SK-N-SH (cell line): ENCODE measurements around the gene CDIPT. TPM values are rescaled to one million over a fixed set of nuclear protein-coding genes. Genes with fewer than 3 reads are reported as not detected.

Experiments
- CTCF ChIA-PET: fragments of 300-600, 350-600 bp; formaldehyde crosslinking; extraction: SDS; loops from one replicate; lab custom pipeline; 2021; lab: Yijun Ruan, JAX
- POLR2A ChIA-PET: fragments of 350-600 bp; sonication (Branson Sonifier 250); formaldehyde crosslinking; extraction: SDS; loops from one replicate; lab custom pipeline; 2020; ENCODE audit warnings: antibody characterized with exemption, inconsistent platforms; lab: Yijun Ruan, JAX
- DNase-seq: peaks from one replicate; pipeline ENCODE4 v3.0.0; 2012
- H2AFZ ChIP-seq: fragments of 200-600 bp; sonication (generic); 2 replicates; pipeline ENCODE4 v1.8.1; 2016; ENCODE audit warnings: antibody characterized with exemption, mild to moderate bottlenecking, low read depth
- H3F3A ChIP-seq: fragments of 200-600 bp; sonication (generic); replicated peaks from 2 replicates; pipeline ENCODE3; 2016; ENCODE audit warnings: antibody characterized with exemption, mild to moderate bottlenecking; ENCODE audit not compliant: insufficient read depth
- H3K27ac ChIP-seq, 2 experiments: fragments of 200-500 bp in 1 of 2; fragments of 200-600 bp in 1 of 2; sonication (Bioruptor generic) in 1 of 2; sonication (generic), shearing (Covaris generic) in 1 of 2; 2 replicates each; pipeline versions ENCODE4 v1.5.1 to v1.6.1; 2014 to 2016; ENCODE audit warnings: low read depth in 2 of 2, inconsistent platforms in 1 of 2, low read length in 1 of 2, mild to moderate bottlenecking in 1 of 2, mixed read lengths in 1 of 2
- H3K27me3 ChIP-seq: fragments of 200-600 bp; sonication (generic), shearing (Covaris generic); 2 replicates; pipeline ENCODE4 v1.6.1; 2016; ENCODE audit warnings: mixed run types; ENCODE audit not compliant: insufficient read depth
- H3K36me3 ChIP-seq, 2 experiments: fragments of 200-500 bp in 1 of 2; fragments of 200-600 bp in 1 of 2; sonication (Bioruptor generic) in 1 of 2; sonication (generic) in 1 of 2; replicated peaks in 1 of 2; 2 replicates each; pipeline versions ENCODE3 to v1.5.1; 2014 to 2016; ENCODE audit warnings: low read length in 1 of 2, mild to moderate bottlenecking in 1 of 2; ENCODE audit not compliant: insufficient read depth in 2 of 2, control insufficient read depth in 1 of 2
- H3K4me1 ChIP-seq, 2 experiments: fragments of 200-500 bp in 1 of 2; fragments of 200-600 bp in 1 of 2; sonication (Bioruptor generic) in 1 of 2; sonication (generic), shearing (Covaris generic) in 1 of 2; 2 replicates each; pipeline versions ENCODE4 v1.5.1 to v1.6.1; 2014 to 2016; ENCODE audit warnings: low read depth in 1 of 2, low read length in 1 of 2, mixed run types in 1 of 2; ENCODE audit not compliant: insufficient read depth in 2 of 2, control insufficient read depth in 1 of 2
- H3K4me2 ChIP-seq: fragments of 200-600 bp; sonication (generic), shearing (Covaris generic); 2 replicates; pipeline ENCODE4 v1.6.1; 2017; ENCODE audit warnings: mixed run types
- H3K4me3 ChIP-seq, 2 experiments: fragments of 200-500 bp in 1 of 2; fragments of 200-600 bp in 1 of 2; sonication (Bioruptor generic) in 1 of 2; sonication (generic), shearing (Covaris generic) in 1 of 2; 2 replicates each; pipeline versions ENCODE4 v1.5.1 to v1.8.1; 2014 to 2016; ENCODE audit warnings: low read depth in 2 of 2, inconsistent platforms in 1 of 2, low read length in 1 of 2, mild to moderate bottlenecking in 1 of 2, mixed read lengths in 1 of 2, moderate library complexity in 1 of 2
- H3K79me2 ChIP-seq: fragments of 200-600 bp; sonication (generic); 2 replicates; pipeline ENCODE4 v1.8.1; 2017; ENCODE audit warnings: mild to moderate bottlenecking; ENCODE audit not compliant: insufficient read depth
- H3K9ac ChIP-seq: fragments of 200-600 bp; sonication (generic); 2 replicates; pipeline ENCODE4 v1.6.1; 2017; ENCODE audit warnings: mixed run types
- H3K9me2 ChIP-seq: fragments of 200-600 bp; sonication (generic); 2 replicates; pipeline ENCODE4 v1.6.1; 2017; ENCODE audit warnings: mixed run types
- H3K9me3 ChIP-seq: fragments of 200-600 bp; sonication (generic); 2 replicates; pipeline ENCODE4 v1.6.1; 2017; ENCODE audit warnings: mixed run types, mild to moderate bottlenecking, moderate library complexity
- H4K20me1 ChIP-seq: fragments of 200-600 bp; sonication (generic); 2 replicates; pipeline ENCODE4 v1.6.1; 2017; ENCODE audit warnings: mild to moderate bottlenecking, mixed run types; ENCODE audit not compliant: insufficient read depth
- ELF1 ChIP-seq: IDR thresholded peaks from 2 replicates; pipeline ENCODE4 v1.4.0; 2012
- EP300 ChIP-seq, 2 experiments: IDR thresholded peaks; 2 replicates each; pipeline versions ENCODE4 v1.4.0 to v1.6.1; 2012; ENCODE audit warnings: borderline replicate concordance in 1 of 2, low read depth in 1 of 2, low read length in 1 of 2
- EZH2phosphoT487 ChIP-seq: fragments of 200-600 bp; sonication (generic); IDR thresholded peaks from 2 replicates; pipeline ENCODE4 v1.6.1; 2017; ENCODE audit warnings: low read depth, mixed run types, mild to moderate bottlenecking, antibody characterized with exemption, moderate library complexity, borderline replicate concordance
- FOSL2 ChIP-seq: IDR thresholded peaks from 2 replicates; pipeline ENCODE4 v1.4.0; 2012; ENCODE audit warnings: low read depth, mild to moderate bottlenecking, moderate library complexity, borderline replicate concordance
- FOXJ3 ChIP-seq: sonication (generic); formaldehyde crosslinking; IDR thresholded peaks from 2 replicates; pipeline ENCODE4 v1.5.1; 2020; ENCODE audit warnings: mild to moderate bottlenecking, missing genetic modification reagents
- FOXM1 ChIP-seq: IDR thresholded peaks from 2 replicates; pipeline ENCODE4 v1.4.0; 2012; ENCODE audit warnings: low read depth, mild to moderate bottlenecking
- GATA2 ChIP-seq: sonication (generic); formaldehyde crosslinking; IDR thresholded peaks from 2 replicates; pipeline ENCODE4 v1.5.0; 2020; ENCODE audit warnings: mild to moderate bottlenecking, missing genetic modification reagents
- IRF3 ChIP-seq: fragments of 150-350 bp; IDR thresholded peaks from 2 replicates; pipeline ENCODE4 v1.6.1; 2016; ENCODE audit warnings: mild to moderate bottlenecking, low read depth, low read length
- MEF2A ChIP-seq: IDR thresholded peaks from 2 replicates; pipeline ENCODE4 v1.4.0; 2012; ENCODE audit warnings: low read depth, borderline replicate concordance
- MXI1 ChIP-seq: IDR thresholded peaks from 2 replicates; pipeline ENCODE4 v1.6.1; 2012; ENCODE audit warnings: mild to moderate bottlenecking, low read depth, low read length, improper control_type of control experiment
- NRF1 ChIP-seq: IDR thresholded peaks from 2 replicates; pipeline ENCODE4 v1.6.1; 2012; ENCODE audit warnings: low read depth, mild to moderate bottlenecking, low read length
- PBX3 ChIP-seq: IDR thresholded peaks from 2 replicates; pipeline ENCODE4; 2012
- RAD21 ChIP-seq: IDR thresholded peaks from 2 replicates; pipeline ENCODE4 v1.6.1; 2012; ENCODE audit warnings: mild to moderate bottlenecking, low read length
- RCOR1 ChIP-seq: fragments of 150-350 bp; IDR thresholded peaks from 2 replicates; pipeline ENCODE4 v1.6.1; 2017; ENCODE audit warnings: antibody characterized with exemption, low read length
- RFX5 ChIP-seq: IDR thresholded peaks from 2 replicates; pipeline ENCODE4 v1.6.1; 2012; ENCODE audit warnings: mild to moderate bottlenecking, improper control_type of control experiment, low read length
- RXRA ChIP-seq: IDR thresholded peaks from 2 replicates; pipeline ENCODE4 v1.4.0; 2012; ENCODE audit warnings: low read depth, mild to moderate bottlenecking, borderline replicate concordance
- SIN3A ChIP-seq: IDR thresholded peaks from 2 replicates; pipeline ENCODE4 v1.6.1; 2012; ENCODE audit warnings: low read depth, mild to moderate bottlenecking, low read length, moderate library complexity, borderline replicate concordance
- TCF12 ChIP-seq: IDR thresholded peaks from 2 replicates; pipeline ENCODE4 v1.4.0; 2012
- TEAD4 ChIP-seq: IDR thresholded peaks from 2 replicates; pipeline ENCODE4 v1.4.0; 2012; ENCODE audit warnings: mild to moderate bottlenecking, borderline replicate concordance; ENCODE audit not compliant: insufficient read depth
- YY1 ChIP-seq: IDR thresholded peaks from 2 replicates; pipeline ENCODE4 v1.4.0; 2012; ENCODE audit warnings: low read depth, mild to moderate bottlenecking
- WGBS: methylation state at CpG from one replicate; pipeline ENCODE4 v1.1.6; 2017; ENCODE audit warnings: low lambda C conversion rate; 5-methylcytosine and 5-hydroxymethylcytosine counted together
- polyA plus RNA-seq, 3 experiments: library from polyadenylated mRNA; depleted of rRNA; stranded (reverse); fragments of >200 nt; gene quantifications; 2 replicates each; pipeline ENCODE4 v1.2.3, GENCODE V29; 2012

Gene CDIPT
- polyA plus RNA-seq, 1 of the 3 experiments (the other 2 are of a cell fraction) = 90.7 TPM

- Histone ChIP-seq H3K9me2 (no peaks in the 10 kb centered on the region), H2AFZ (no peak overlapping the region), H3F3A (peaks cover 11% of the 10 kb centered on the region), H3K9me3 (no peaks in the 10 kb centered on the region), H3K4me3 (no peak overlapping the region), H4K20me1 (no peaks in the 10 kb centered on the region), H3K79me2 (peaks cover 18% of the 10 kb centered on the region), H3K9ac (no peak overlapping the region), H3K4me2 (no peak overlapping the region), H3K27ac (no peak overlapping the region), H3K4me1 (peaks cover 0 to 30% of the 10 kb centered on the region in 2 experiments; a peak in 1 of 4 replicates), H3K36me3 (peaks cover 5 to 14% of the 10 kb centered on the region in 2 experiments), H3K27me3 (no peaks in the 10 kb centered on the region)
- ChIA-PET CTCF (interaction anchor here (1.0 to 3.2 kb wide), 3 partner anchors 12 to 145 kb away, joined by 3 to 13 read pairs (median 4); partner anchors contain the start of gene MVP), POLR2A (no interaction called here)
- WGBS = 91% methylated on average over 8 of the region's 9 CpGs
- TF ChIP-seq IRF3 = no peak
- no peak for TF ChIP-seq EZH2phosphoT487
- TF ChIP-seq RFX5 = no peak
- TF ChIP-seq FOXJ3 (CRISPR knock-in tag) = no peak
- no peak for TF ChIP-seq EP300 (IDR thresholded peaks at IDR 0.05; ENCODE audit: borderline replicate concordance in 1 of 2, low read depth in 1 of 2, low read length in 1 of 2)
- TF ChIP-seq ELF1 = no peak
- no peak for TF ChIP-seq YY1
- TF ChIP-seq TCF12 = no peak
- no peak for TF ChIP-seq GATA2 (CRISPR knock-in tag)
- no peak for TF ChIP-seq TEAD4
- TF ChIP-seq RXRA = no peak
- TF ChIP-seq NRF1 = no peak
- TF ChIP-seq SIN3A = no peak
- no peak for TF ChIP-seq PBX3
- TF ChIP-seq RCOR1 = no peak
- TF ChIP-seq MXI1 = no peak
- no peak for TF ChIP-seq FOXM1
- no peak for TF ChIP-seq MEF2A
- no peak for TF ChIP-seq RAD21
- TF ChIP-seq FOSL2 = no peak
- no peak for DNase-seq
These were observed 2.8 kb downstream of the CDIPT start for GRCh38 chr16:29860218-29860617.
